Adrenal gland (tissue), 12 donors: Measurements from ENCODE around the gene TOMM40. TPM values are rescaled to one million over a fixed set of nuclear protein-coding genes. Genes with fewer than 3 reads are reported as not detected.

Experiments used
- DNase-seq, 7 donors: peaks; one replicate each; pipeline ENCODE4 v3.0.0-alpha.2; 2019 to 2020
- H3K27ac ChIP-seq, 5 donors: fragments of 200-600 bp; sonication (generic) in 4 of 5; 1 replicate in 3 of 5; 2 replicates in 2 of 5; pipeline versions ENCODE4 v1.5.1 to v1.8.0; 2016 to 2020; ENCODE audit warnings: mild to moderate bottlenecking in 1 of 5
- H3K27me3 ChIP-seq: fragments of 200-600 bp; 2 replicates; pipeline ENCODE4 v1.8.0; 2021
- H3K36me3 ChIP-seq, 2 donors: fragments of 200-600 bp; replicated peaks in 1 of 2; 1 replicate in 1 of 2; 2 replicates in 1 of 2; pipeline versions ENCODE4 v1.5.1 to v1.8.0; 2018 to 2022
- H3K4me1 ChIP-seq, 2 donors: fragments of 200-600 bp; replicated peaks in 1 of 2; 1 replicate in 1 of 2; 2 replicates in 1 of 2; pipeline versions ENCODE4 v1.5.1 to v1.8.0; 2018 to 2021
- H3K4me3 ChIP-seq, 4 donors: fragments of 200-600 bp; sonication (generic) in 3 of 4; one replicate each; pipeline ENCODE4 v1.5.1; 2016 to 2018
- H3K9me3 ChIP-seq, 3 donors: fragments of 200-600 bp; sonication (generic) in 1 of 3; replicated peaks in 1 of 3; 1 replicate in 2 of 3; 2 replicates in 1 of 3; pipeline versions ENCODE4 v1.5.1 to v1.8.0; 2016 to 2021
- CTCF ChIP-seq, 6 experiments: fragments of 450-650 bp in 4 of 6; fragments of 200-600 bp in 2 of 6; sonication (generic) in 1 of 6; IDR thresholded peaks; 1 replicate in 5 of 6; 2 replicates in 1 of 6; pipeline versions ENCODE4 v1.5.1 to v1.8.0; 2016 to 2021; ENCODE audit warnings: antibody characterized with exemption in 6 of 6, mild to moderate bottlenecking in 2 of 6, moderate library complexity in 1 of 6
- POLR2A ChIP-seq, 2 donors: fragments of 450-650 bp; IDR thresholded peaks; one replicate each; pipeline ENCODE4 v1.6.1; 2017; ENCODE audit warnings: antibody characterized with exemption in 2 of 2, mild to moderate bottlenecking in 2 of 2, moderate library complexity in 1 of 2
- WGBS, 4 donors: extraction: QIAGEN DNeasy Blood & Tissue Kit in 2 of 4; methylation state at CpG; one replicate each; pipeline versions ENCODE4 v1.1.5 to v1.1.7; 2013 to 2017; 5-methylcytosine and 5-hydroxymethylcytosine counted together
- intact Hi-C, 2 donors: fragments of 100-400 bp; cut with DNase I; formaldehyde crosslinking; loops; one replicate each; pipeline versions ENCODE4 v1.14.1 to v1.15.0; 2022 to 2023
- polyA plus RNA-seq, 3 donors: library from polyadenylated mRNA; stranded (reverse); fragments of 200-250 nt in 2 of 3; fragments of 350-450 nt in 1 of 3; fragmentation: Illumina TruSeq in 1 of 3; extraction: RNeasy Lipid Tissue Mini Kit (QIAGEN cat#74804) in 1 of 3; gene quantifications; one replicate each; pipeline ENCODE4 v1.2.3, GENCODE V29; 2013 to 2014
- total RNA-seq, 9 donors: library from RNA; depleted of rRNA in 4 of 9; stranded (reverse); fragments of >200 nt in 4 of 9; fragments of 120-200 nt in 1 of 9; fragmentation: NEBNext Ultra II Directional in 1 of 9; extraction: Animal tissue kit (Norgen Biotek cat#: 25700) in 1 of 9; gene quantifications; one replicate each; pipeline versions ENCODE4 v1.1.0 to v1.2.4, GENCODE V29; 2013 to 2023
- donor health status: healthy with polysubstance abuse.
- donor health status: Bipolar disorder and iron deficiency.
- donor health status: DM: yes; HTN: yes; CAD: no.
- donor health status: DM: no; HTN: no; CAD: no.
- donor health status: DM: no; HTN: no; CAD: no.
- donor health status: DM: yes; HTN: yes; CAD: no.

Gene TOMM40
- total and polyA plus RNA-seq, 12 donors = 53.1 to 248 (median 68.8) TPM

- intact Hi-C loops = loop anchor here (2.0 to 10.0 kb wide), 4 partner anchors 46 to 163 kb away; no protein-coding TSS in a partner anchor
- TF ChIP-seq POLR2A (IDR thresholded peaks at IDR 0.05) (peak in 1 of 2 donors; percentile 58), CTCF (IDR thresholded peaks at IDR 0.05) (peak in 5 of 6 experiments; percentile 27 to 52 (median 38))
- H3K4me1 ChIP-seq = peaks cover 16 to 32% of the 10 kb centered on the region in 2 donors
- WGBS, 4 donors = 22 to 51% (median 39%) methylated on average over 9 to 12 of the region's 12 CpGs
- peak; percentile 59 to 89 (median 85) for DNase-seq
- H3K4me3 ChIP-seq = peak overlapping the region in 1 of 4 donors; percentile 61
- peaks cover 0 to 44% of the 10 kb centered on the region in 2 donors for H3K36me3 ChIP-seq
- H3K27me3 ChIP-seq = no peaks in the 10 kb centered on the region
- peak overlapping the region; percentile 7 to 84 (median 82) for H3K27ac ChIP-seq
- H3K9me3 ChIP-seq = no peaks in the 10 kb centered on the region
Measured at GRCh38 chr19:44904426-44904994, 13.5 kb downstream of the TOMM40 start.

GRCh38 chr19:44905437-44906160, 14.5 kb downstream of the TOMM40 start, which contains the start of gene APOE:
Gene APOE, plus strand, starts transcription at chr19:44905796. Its CDS starts 829 bp downstream, at chr19:44906625.
- H3K36me3 ChIP-seq = peaks cover 0 to 38% of the 10 kb centered on the region in 2 donors
- peak within 1 kb of the TSS; percentile 64 to 84 (median 82) for H3K27ac ChIP-seq
- no peaks in the 10 kb centered on the region for H3K27me3 ChIP-seq
- H3K4me1 ChIP-seq = peaks cover 25 to 43% of the 10 kb centered on the region in 2 donors
- WGBS, 4 donors = 0 to 6% (median 2%) methylated on average over 6 to 20 of the region's 20 CpGs
- TF ChIP-seq POLR2A (IDR thresholded peaks at IDR 0.05) (peak; percentile 71 to 90), CTCF (IDR thresholded peaks at IDR 0.05) (no peak)
- intact Hi-C loops = loop anchor here (2.0 to 10.0 kb wide), 2 partner anchors 45 to 159 kb away; no protein-coding TSS in a partner anchor
- no peaks in the 10 kb centered on the region for H3K9me3 ChIP-seq
- peak within 1 kb of the TSS in 3 of 4 donors; percentile 49 to 65 (median 61) for H3K4me3 ChIP-seq
- DNase-seq = peak; percentile 77 to 91 (median 86)

- peak overlapping the region in 3 of 5 donors; percentile 37 to 83 (median 82) for H3K27ac ChIP-seq
- peaks cover 45 to 63% of the 10 kb centered on the region in 2 donors for H3K4me1 ChIP-seq
- peak in 1 of 7 donors; percentile 19 for DNase-seq
- H3K4me3 ChIP-seq = peak overlapping the region in 2 of 4 donors; percentile 49 to 61
- no peak for TF ChIP-seq CTCF (IDR thresholded peaks at IDR 0.05)
- no peak for TF ChIP-seq POLR2A (IDR thresholded peaks at IDR 0.05)
- intact Hi-C loops = loop anchor here in 1 of 2 donors (10.0 kb wide), 1 partner anchor 157 kb away; no protein-coding TSS in a partner anchor
- WGBS, 4 donors = 74 to 82% (median 78%) methylated on average over 5 to 12 of the region's 12 CpGs
- H3K36me3 ChIP-seq = peaks cover 0 to 18% of the 10 kb centered on the region in 2 donors
- no peaks in the 10 kb centered on the region for H3K27me3 ChIP-seq
- no peaks in the 10 kb centered on the region for H3K9me3 ChIP-seq
Measured at GRCh38 chr19:44907613-44908012, 16.6 kb downstream of the TOMM40 start.
